T47D (cell line): ENCODE data around the gene SLC32A1.

Experiments
- DNase-seq, 2 experiments: peaks; one replicate each; pipeline versions ENCODE4 v3.0.0 to v3.0.0-alpha.2; 2011 to 2012; ENCODE audit warnings: low read depth in 1 of 2, low spot score in 1 of 2
- JUND ChIP-seq: IDR thresholded peaks from 2 replicates; pipeline ENCODE4 v1.6.1; 2012; ENCODE audit warnings: low read depth
- in situ Hi-C: cut with HindIII; loops from 2 replicates; pipeline ENCODE4 v1.10.0; 2016; ENCODE audit warnings: low sequenced_read_pairs, low pct_unique_long_range_greater_than_20kb

Gene SLC32A1

DNA sequence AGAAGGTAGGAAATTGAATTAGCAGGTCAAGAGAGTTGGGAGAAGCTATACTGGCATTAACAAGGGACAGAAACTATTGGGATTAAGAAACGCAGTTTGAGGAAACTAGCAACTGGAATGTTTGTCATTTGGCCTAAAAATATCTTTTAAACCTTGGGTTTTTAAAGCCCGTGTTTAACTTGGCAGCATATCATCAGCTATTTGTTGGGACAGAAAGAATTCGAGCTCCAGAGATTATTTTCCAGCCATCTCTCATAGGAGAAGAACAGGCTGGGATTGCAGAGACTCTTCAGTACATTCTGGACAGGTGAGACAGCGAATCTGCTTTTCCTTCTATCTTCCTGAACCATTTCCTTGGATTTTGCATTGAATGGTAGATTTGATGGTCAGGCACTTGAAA lies 41.8 kb downstream of the SLC32A1 start:
- in situ Hi-C loops = no loop called here
- no peak for DNase-seq
- TF ChIP-seq JUND = no peak

- in situ Hi-C loops = no loop called here
- DNase-seq = no peak
- no peak for TF ChIP-seq JUND
Measured at GRCh38 chr20:38769376-38770295, 45.4 kb downstream of the SLC32A1 start.

GRCh38 chr20:38770546-38770945 lies 46.3 kb downstream of the SLC32A1 start:
- in situ Hi-C loops = no loop called here
- TF ChIP-seq JUND = no peak
- DNase-seq = no peak

GRCh38 chr20:38770970-38771369 lies 46.7 kb downstream of the SLC32A1 start:
- no peak for TF ChIP-seq JUND
- in situ Hi-C loops = no loop called here
- no peak for DNase-seq

- DNase-seq = no peak
- in situ Hi-C loops = no loop called here
- TF ChIP-seq JUND = no peak
Measured at GRCh38 chr20:38771621-38772020, 47.3 kb downstream of the SLC32A1 start.

DNA sequence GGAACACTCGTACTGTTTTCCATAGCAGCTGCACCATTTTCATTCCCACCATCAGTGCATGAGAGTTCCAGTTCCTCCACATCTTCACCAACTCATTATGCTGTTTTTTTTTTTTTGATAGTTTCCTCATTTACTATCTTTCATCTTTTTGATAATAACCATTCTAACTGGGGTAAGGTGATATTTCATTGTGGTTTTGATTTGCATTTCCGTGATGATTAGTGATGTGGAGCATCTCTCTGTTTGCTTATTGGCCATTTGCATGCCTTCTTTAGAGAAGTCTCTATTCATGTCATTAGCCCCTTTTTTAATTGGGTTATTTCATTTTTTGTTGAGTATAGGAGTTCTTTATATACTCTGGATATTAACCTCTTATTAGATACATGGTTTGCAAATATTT lies 49.9 kb downstream of the SLC32A1 start:
- in situ Hi-C loops = no loop called here
- TF ChIP-seq JUND = no peak
- no peak for DNase-seq

DNA sequence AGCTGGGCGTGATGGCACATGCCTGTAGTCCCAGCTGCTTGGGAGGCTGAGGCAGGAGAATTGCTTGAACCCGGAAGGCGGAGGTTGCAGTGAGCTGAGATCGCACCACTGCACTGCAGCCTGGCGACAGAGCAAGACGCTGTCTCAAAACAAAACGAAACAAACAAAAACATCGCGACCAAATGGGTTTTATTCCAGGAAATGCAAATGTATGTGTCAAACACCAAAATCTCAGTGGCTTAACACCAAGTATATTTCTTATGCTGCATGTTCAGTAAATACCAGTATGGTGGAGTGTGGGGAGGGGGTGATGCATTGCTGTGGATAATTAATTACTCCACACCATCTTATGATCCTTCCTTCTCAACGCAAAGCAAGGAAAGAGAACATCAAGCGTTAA lies 52.1 kb downstream of the SLC32A1 start:
- in situ Hi-C loops = no loop called here
- TF ChIP-seq JUND = no peak
- DNase-seq = no peak
